Stimulated activated memory B cell treated with anti-CD40 and anti-IgM and Interleukin-4, amounts not matched to agents 10 μg/mL and 1 μg/mL and 100 μg/mL, for 72 hours (primary cell): ENCODE results near the gene HNRNPR.
"Not testable (repeated sequence)": the region's sequence is repeated elsewhere in the genome, so short reads cannot be mapped to it uniquely, and the experiment has no call there.

Experiments used
- ATAC-seq: fragments of 150-1000 bp; cut with Tn5 transposase; 2 replicates; pipeline ENCODE4 v1.10.0; 2021
- H3K27ac Mint-ChIP-seq: one replicate; pipeline ENCODE4 v1.8.0; 2022; ENCODE audit warnings: mild to moderate bottlenecking, mixed read lengths
- H3K27me3 Mint-ChIP-seq: one replicate; pipeline ENCODE4 v1.8.0; 2022; ENCODE audit warnings: mixed read lengths
- H3K36me3 Mint-ChIP-seq: one replicate; pipeline ENCODE4 v1.8.0; 2022; ENCODE audit warnings: mixed read lengths
- H3K4me1 Mint-ChIP-seq: one replicate; pipeline ENCODE4 v1.8.0; 2022; ENCODE audit warnings: mixed read lengths
- H3K4me3 Mint-ChIP-seq: one replicate; pipeline ENCODE4 v1.8.0; 2022; ENCODE audit warnings: mild to moderate bottlenecking, moderate library complexity, mixed read lengths
- H3K9me3 Mint-ChIP-seq: one replicate; pipeline ENCODE4 v1.8.0; 2022; ENCODE audit warnings: mixed read lengths

Gene HNRNPR

GRCh38 chr1:23303524-23303923 lies 40.6 kb downstream of the HNRNPR start:
- H3K27me3 Mint-ChIP-seq, result no peaks in the 10 kb centered on the region
- H3K27ac Mint-ChIP-seq, result no peak overlapping the region
- H3K4me3 Mint-ChIP-seq, result no peak overlapping the region
- no peaks in the 10 kb centered on the region for H3K9me3 Mint-ChIP-seq
- H3K4me1 Mint-ChIP-seq, result no peaks in the 10 kb centered on the region
- no peak for ATAC-seq
- H3K36me3 Mint-ChIP-seq, result peaks cover 36% of the 10 kb centered on the region

- Mint-ChIP-seq H3K9me3 (no peaks in the 10 kb centered on the region), H3K27ac (no peak overlapping the region), H3K4me1 (no peaks in the 10 kb centered on the region), H3K4me3 (no peak overlapping the region), H3K27me3 (no peaks in the 10 kb centered on the region), H3K36me3 (peaks cover 37% of the 10 kb centered on the region)
- ATAC-seq, result no peak
Measured at GRCh38 chr1:23296931-23297330, 47.2 kb downstream of the HNRNPR start.

GRCh38 chr1:23291706-23292105 lies 52.4 kb downstream of the HNRNPR start:
- peaks cover 18% of the 10 kb centered on the region for H3K36me3 Mint-ChIP-seq
- no peaks in the 10 kb centered on the region for H3K9me3 Mint-ChIP-seq

GRCh38 chr1:23290836-23291565 lies 53.1 kb downstream of the HNRNPR start:
- Mint-ChIP-seq H3K27me3 (no peaks in the 10 kb centered on the region), H3K9me3 (no peaks in the 10 kb centered on the region), H3K4me1 (no peaks in the 10 kb centered on the region), H3K4me3 (no peak overlapping the region), H3K36me3 (peaks cover 18% of the 10 kb centered on the region), H3K27ac (no peak overlapping the region)
- no peak for ATAC-seq

More at GRCh38 chr1:23291706-23292105, 52.4 kb downstream of the HNRNPR start:
- Mint-ChIP-seq H3K27ac (no peak overlapping the region), H3K4me1 (no peaks in the 10 kb centered on the region), H3K4me3 (no peak overlapping the region), H3K27me3 (no peaks in the 10 kb centered on the region)
- ATAC-seq, result no peak

- peaks cover 19% of the 10 kb centered on the region for H3K36me3 Mint-ChIP-seq
- no peak for ATAC-seq
- no peaks in the 10 kb centered on the region for H3K4me1 Mint-ChIP-seq
- no peaks in the 10 kb centered on the region for H3K27me3 Mint-ChIP-seq
- H3K4me3 Mint-ChIP-seq, result no peak overlapping the region
- H3K27ac Mint-ChIP-seq, result no peak overlapping the region
- no peaks in the 10 kb centered on the region for H3K9me3 Mint-ChIP-seq
Measured at GRCh38 chr1:23288671-23289070, 55.4 kb downstream of the HNRNPR start.

GRCh38 chr1:23288201-23288600 lies 55.9 kb downstream of the HNRNPR start:
- Mint-ChIP-seq H3K27ac (no peak overlapping the region), H3K4me1 (no peaks in the 10 kb centered on the region), H3K9me3 (no peaks in the 10 kb centered on the region), H3K36me3 (peaks cover 19% of the 10 kb centered on the region), H3K4me3 (no peak overlapping the region), H3K27me3 (no peaks in the 10 kb centered on the region)
- ATAC-seq, result no peak

- Mint-ChIP-seq H3K4me3 (no peak overlapping the region), H3K36me3 (peaks cover 21% of the 10 kb centered on the region), H3K27me3 (no peaks in the 10 kb centered on the region), H3K4me1 (no peaks in the 10 kb centered on the region), H3K27ac (no peak overlapping the region), H3K9me3 (no peaks in the 10 kb centered on the region)
- ATAC-seq, result no peak
Measured at GRCh38 chr1:23286401-23286800, 57.7 kb downstream of the HNRNPR start.

GRCh38 chr1:23283667-23284602 lies 60.1 kb downstream of the HNRNPR start:
- no peaks in the 10 kb centered on the region for H3K9me3 Mint-ChIP-seq
- H3K4me3 Mint-ChIP-seq, result no peak overlapping the region
- no peak overlapping the region for H3K27ac Mint-ChIP-seq
- no peak for ATAC-seq
- H3K27me3 Mint-ChIP-seq, result no peaks in the 10 kb centered on the region
- no peaks in the 10 kb centered on the region for H3K4me1 Mint-ChIP-seq
- peaks cover 31% of the 10 kb centered on the region for H3K36me3 Mint-ChIP-seq

- H3K4me3 Mint-ChIP-seq, result no peak overlapping the region
- H3K27me3 Mint-ChIP-seq, result no peaks in the 10 kb centered on the region
- no peaks in the 10 kb centered on the region for H3K4me1 Mint-ChIP-seq
- no peaks in the 10 kb centered on the region for H3K9me3 Mint-ChIP-seq
- no peak for ATAC-seq
- no peak overlapping the region for H3K27ac Mint-ChIP-seq
- peaks cover 34% of the 10 kb centered on the region for H3K36me3 Mint-ChIP-seq
Measured at GRCh38 chr1:23282957-23283356, 61.1 kb downstream of the HNRNPR start.

- no peak for ATAC-seq
- Mint-ChIP-seq H3K4me1 (no peaks in the 10 kb centered on the region), H3K9me3 (no peaks in the 10 kb centered on the region), H3K4me3 (no peak overlapping the region), H3K27me3 (peaks cover 29% of the 10 kb centered on the region), H3K36me3 (peaks cover 27% of the 10 kb centered on the region), H3K27ac (no peak overlapping the region)
Measured at GRCh38 chr1:23278717-23279116, 65.4 kb downstream of the HNRNPR start.

GRCh38 chr1:23276531-23276930 lies 67.6 kb downstream of the HNRNPR start:
- Mint-ChIP-seq H3K36me3 (peaks cover 20% of the 10 kb centered on the region), H3K27ac (no peak overlapping the region), H3K27me3 (peaks cover 41% of the 10 kb centered on the region), H3K4me1 (no peaks in the 10 kb centered on the region), H3K4me3 (no peak overlapping the region), H3K9me3 (no peaks in the 10 kb centered on the region)
- no peak for ATAC-seq

GRCh38 chr1:23274134-23274505 lies 70.0 kb downstream of the HNRNPR start:
- peaks cover 56% of the 10 kb centered on the region for H3K27me3 Mint-ChIP-seq
- H3K27ac Mint-ChIP-seq, result no peak overlapping the region
- ATAC-seq, result no peak
- H3K4me1 Mint-ChIP-seq, result no peaks in the 10 kb centered on the region
- no peak overlapping the region for H3K4me3 Mint-ChIP-seq
- no peaks in the 10 kb centered on the region for H3K9me3 Mint-ChIP-seq
- peaks cover 6% of the 10 kb centered on the region for H3K36me3 Mint-ChIP-seq

GRCh38 chr1:23273450-23274133 lies 70.5 kb downstream of the HNRNPR start:
- Mint-ChIP-seq H3K36me3 (peaks cover under 1% of the 10 kb centered on the region), H3K27me3 (peaks cover 58% of the 10 kb centered on the region), H3K4me1 (no peaks in the 10 kb centered on the region), H3K9me3 (no peaks in the 10 kb centered on the region), H3K27ac (no peak overlapping the region), H3K4me3 (no peak overlapping the region)
- no peak for ATAC-seq

GRCh38 chr1:23263380-23263887 lies 80.7 kb downstream of the HNRNPR start:
- Mint-ChIP-seq H3K4me3 (no peak overlapping the region), H3K27me3 (no peaks in the 10 kb centered on the region), H3K36me3 (no peaks in the 10 kb centered on the region), H3K9me3 (no peaks in the 10 kb centered on the region), H3K4me1 (no peaks in the 10 kb centered on the region), H3K27ac (no peak overlapping the region)
- no peak for ATAC-seq

- ATAC-seq, H3K9me3 Mint-ChIP-seq, H3K4me3 Mint-ChIP-seq, H3K36me3 Mint-ChIP-seq, H3K4me1 Mint-ChIP-seq, H3K27ac Mint-ChIP-seq: not testable (repeated sequence)
- peaks cover 14% of the 10 kb centered on the region for H3K27me3 Mint-ChIP-seq
Measured at GRCh38 chr1:23258082-23258481, 86.0 kb downstream of the HNRNPR start.
